ENCODE measurements around the gene TAC4.
A peak's percentile ranks its signal among the peaks of the same experiment; 100 is the strongest.

TAC4 gene

GRCh38 chr17:49873466-49873865, 25.6 kb upstream of the TAC4 start:
- no peak for FAIRE-seq
- DNase-seq (ENCODE audit: low spot score): no peak

- FAIRE-seq: no peak
These were observed 25.0 kb upstream of the TAC4 start for GRCh38 chr17:49872754-49873377.

GRCh38 chr17:49871211-49871610, 23.3 kb upstream of the TAC4 start:
- DNase-seq (ENCODE audit: low spot score): no peak
- FAIRE-seq: no peak

More at GRCh38 chr17:49872754-49873377, 25.0 kb upstream of the TAC4 start:
- no peak for DNase-seq (ENCODE audit: low spot score)

GRCh38 chr17:49870298-49870697, 22.4 kb upstream of the TAC4 start:
- no peak for FAIRE-seq
- no peak for DNase-seq (ENCODE audit: low spot score)

GRCh38 chr17:49869038-49869374, 21.1 kb upstream of the TAC4 start:
- FAIRE-seq (no peak), DNase-seq (ENCODE audit: low spot score) (no peak)

GRCh38 chr17:49866882-49867413, 19.1 kb upstream of the TAC4 start:
- FAIRE-seq (no peak), DNase-seq (ENCODE audit: low spot score) (no peak)

- no peak for FAIRE-seq
These were observed 18.1 kb upstream of the TAC4 start for GRCh38 chr17:49866019-49866380.

GRCh38 chr17:49862781-49863331, 15.0 kb upstream of the TAC4 start:
- FAIRE-seq: no peak
- DNase-seq (ENCODE audit: low spot score): no peak

More at GRCh38 chr17:49866019-49866380, 18.1 kb upstream of the TAC4 start:
- DNase-seq (ENCODE audit: low spot score): no peak

GRCh38 chr17:49861150-49861884, 13.4 kb upstream of the TAC4 start:
- DNase-seq (ENCODE audit: low spot score): peak; percentile 57
- no peak for FAIRE-seq

- DNase-seq (ENCODE audit: low spot score) (no peak), FAIRE-seq (no peak)
These were observed 12.4 kb upstream of the TAC4 start for GRCh38 chr17:49859991-49860953.

- no peak for DNase-seq (ENCODE audit: low spot score)
- no peak for FAIRE-seq
These were observed 10.9 kb upstream of the TAC4 start for GRCh38 chr17:49858796-49859195.

- no peak for FAIRE-seq
These were observed 6.3 kb upstream of the TAC4 start for GRCh38 chr17:49854126-49854525.

GRCh38 chr17:49853470-49854015, 5.7 kb upstream of the TAC4 start:
- no peak for DNase-seq (ENCODE audit: low spot score)
- no peak for FAIRE-seq

More at GRCh38 chr17:49854126-49854525, 6.3 kb upstream of the TAC4 start:
- no peak for DNase-seq (ENCODE audit: low spot score)

- DNase-seq (ENCODE audit: low spot score) (peak; percentile 22), FAIRE-seq (no peak)
These were observed 3.8 kb upstream of the TAC4 start for GRCh38 chr17:49851387-49852291.

GRCh38 chr17:49850772-49851386, 3.0 kb upstream of the TAC4 start:
- FAIRE-seq (no peak), DNase-seq (ENCODE audit: low spot score) (no peak)

- DNase-seq (ENCODE audit: low spot score) (no peak), FAIRE-seq (no peak)
These were observed 2.3 kb upstream of the TAC4 start for GRCh38 chr17:49850218-49850610.

GRCh38 chr17:49848739-49849138, 870 bp upstream of the TAC4 start:
- FAIRE-seq (no peak), DNase-seq (ENCODE audit: low spot score) (no peak)

GRCh38 chr17:49846938-49847712, 744 bp downstream of the TAC4 start:
- no peak for DNase-seq (ENCODE audit: low spot score)
- FAIRE-seq: no peak

- DNase-seq (ENCODE audit: low spot score): no peak
- no peak for FAIRE-seq
These were observed 2.5 kb downstream of the TAC4 start for GRCh38 chr17:49845321-49845720.
